ENCODE results near the gene FGD5.
A peak's percentile ranks its signal among the peaks of the same experiment; 100 is the strongest.

Gene FGD5

DNA sequence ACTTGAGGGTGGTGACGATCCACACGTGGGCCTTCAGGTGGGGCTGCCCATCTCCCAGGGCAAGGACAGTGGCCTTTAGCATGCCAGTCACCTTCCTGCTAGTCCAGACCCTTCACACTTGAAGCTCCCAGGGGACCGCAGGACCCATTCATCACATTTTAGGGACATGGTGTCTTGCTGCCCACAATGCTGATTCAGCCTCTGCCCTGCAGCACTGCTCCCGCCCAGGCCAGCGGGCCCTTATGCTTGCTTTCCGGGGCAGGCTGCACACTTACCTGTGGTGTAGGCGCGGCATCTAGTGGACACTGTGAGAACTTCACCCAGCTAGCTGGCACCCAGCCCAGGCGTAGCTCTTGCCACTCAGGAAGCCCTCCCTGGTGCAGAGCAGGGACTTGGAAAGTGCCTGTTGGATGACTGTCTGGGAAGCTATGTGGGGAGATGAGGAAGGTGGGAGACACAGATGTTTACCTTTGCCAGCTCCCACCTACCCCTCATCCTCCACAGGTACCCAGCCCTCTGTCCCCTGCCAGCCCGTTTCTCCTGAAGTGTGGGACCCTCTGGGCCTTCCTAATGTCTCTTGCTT, 102.4 kb downstream of the FGD5 start:
- Histone ChIP-seq H3K36me3 (ENCODE audit: insufficient read depth, low read length) (no peaks in the 10 kb centered on the region), H2AFZ (ENCODE audit: low read length) (no peak overlapping the region), H3K4me2 (ENCODE audit: low read length) (no peak overlapping the region), H3K79me2 (ENCODE audit: insufficient read depth, low read length) (no peaks in the 10 kb centered on the region), H3K9me3 (ENCODE audit: low read length) (no peaks in the 10 kb centered on the region), H3K4me1 (ENCODE audit: insufficient read depth, low read length, severe bottlenecking) (no peaks in the 10 kb centered on the region), H3K27ac (ENCODE audit: low read depth, low read length, poor library complexity, severe bottlenecking) (no peak overlapping the region), H3F3A (ENCODE audit: insufficient read depth, low read length) (no peaks in the 10 kb centered on the region), H3K9me2 (ENCODE audit: low read depth, low read length) (no peaks in the 10 kb centered on the region), H4K20me1 (ENCODE audit: insufficient read depth, low read length) (no peaks in the 10 kb centered on the region), H3K9ac (ENCODE audit: low read length) (no peak overlapping the region), H3K4me3 (ENCODE audit: low read depth, low read length, poor library complexity, severe bottlenecking) (no peak overlapping the region), H3K27me3 (ENCODE audit: insufficient read depth, low read length) (no peaks in the 10 kb centered on the region)
- TF ChIP-seq EZH2 (IDR thresholded peaks at IDR 0.05; ENCODE audit: borderline replicate concordance, low read length), result no peak
- TF ChIP-seq, protein P1, sequence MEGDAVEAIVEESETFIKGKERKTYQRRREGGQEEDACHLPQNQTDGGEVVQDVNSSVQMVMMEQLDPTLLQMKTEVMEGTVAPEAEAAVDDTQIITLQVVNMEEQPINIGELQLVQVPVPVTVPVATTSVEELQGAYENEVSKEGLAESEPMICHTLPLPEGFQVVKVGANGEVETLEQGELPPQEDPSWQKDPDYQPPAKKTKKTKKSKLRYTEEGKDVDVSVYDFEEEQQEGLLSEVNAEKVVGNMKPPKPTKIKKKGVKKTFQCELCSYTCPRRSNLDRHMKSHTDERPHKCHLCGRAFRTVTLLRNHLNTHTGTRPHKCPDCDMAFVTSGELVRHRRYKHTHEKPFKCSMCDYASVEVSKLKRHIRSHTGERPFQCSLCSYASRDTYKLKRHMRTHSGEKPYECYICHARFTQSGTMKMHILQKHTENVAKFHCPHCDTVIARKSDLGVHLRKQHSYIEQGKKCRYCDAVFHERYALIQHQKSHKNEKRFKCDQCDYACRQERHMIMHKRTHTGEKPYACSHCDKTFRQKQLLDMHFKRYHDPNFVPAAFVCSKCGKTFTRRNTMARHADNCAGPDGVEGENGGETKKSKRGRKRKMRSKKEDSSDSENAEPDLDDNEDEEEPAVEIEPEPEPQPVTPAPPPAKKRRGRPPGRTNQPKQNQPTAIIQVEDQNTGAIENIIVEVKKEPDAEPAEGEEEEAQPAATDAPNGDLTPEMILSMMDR (IDR thresholded peaks at IDR 0.05; ENCODE audit: low read length), result peak; percentile 94

DNA sequence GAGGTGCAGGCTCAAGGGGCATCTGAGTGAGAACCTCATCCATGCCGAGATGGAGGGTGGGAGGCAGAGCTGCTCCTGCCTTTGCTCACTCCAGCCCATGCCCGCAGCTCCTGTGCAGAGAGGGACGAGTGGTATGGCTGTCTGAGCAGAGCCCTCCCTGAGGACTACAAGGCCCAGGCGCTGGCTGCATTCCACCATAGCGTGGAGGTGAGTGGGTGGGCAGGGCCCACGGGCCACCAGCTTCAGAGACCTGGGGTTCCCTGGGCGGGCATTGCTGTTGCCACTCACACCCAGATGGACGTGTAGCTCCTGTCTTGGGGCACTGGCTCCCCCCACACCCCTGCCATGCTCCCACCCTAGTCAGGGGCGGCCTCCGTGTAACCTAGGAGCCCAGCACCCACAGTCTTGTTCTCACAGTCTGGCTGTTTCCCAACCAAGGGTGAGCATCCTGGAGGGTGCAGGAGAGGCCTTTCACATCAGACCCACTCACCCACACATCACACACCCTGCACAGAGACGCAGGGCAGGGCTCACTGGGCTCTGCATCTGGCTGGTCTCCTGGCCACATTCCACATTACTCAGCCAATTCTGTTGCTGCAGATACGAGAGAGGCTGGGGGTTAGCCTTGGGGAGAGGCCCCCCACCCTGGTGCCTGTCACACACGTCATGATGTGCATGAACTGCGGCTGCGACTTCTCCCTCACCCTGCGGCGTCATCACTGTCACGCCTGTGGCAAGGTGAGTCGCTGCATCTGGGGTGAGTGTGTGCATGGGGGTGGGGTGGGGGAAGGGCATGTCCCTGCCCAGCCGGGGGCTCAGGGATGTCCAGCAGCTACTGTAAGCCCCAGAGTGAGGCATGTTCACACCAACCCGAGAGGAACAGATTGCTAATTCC, 103.3 kb downstream of the FGD5 start:
- H3K4me3 ChIP-seq (ENCODE audit: low read depth, low read length, poor library complexity, severe bottlenecking), result no peak overlapping the region
- no peak overlapping the region for H3K4me2 ChIP-seq (ENCODE audit: low read length)
- H3K9me2 ChIP-seq (ENCODE audit: low read depth, low read length), result no peaks in the 10 kb centered on the region
- no peaks in the 10 kb centered on the region for H4K20me1 ChIP-seq (ENCODE audit: insufficient read depth, low read length)
- no peaks in the 10 kb centered on the region for H3K9me3 ChIP-seq (ENCODE audit: low read length)
- H2AFZ ChIP-seq (ENCODE audit: low read length), result no peak overlapping the region
- no peak for TF ChIP-seq EZH2 (IDR thresholded peaks at IDR 0.05; ENCODE audit: borderline replicate concordance, low read length)
- TF ChIP-seq, protein P1 (IDR thresholded peaks at IDR 0.05; ENCODE audit: low read length), result no peak
- no peaks in the 10 kb centered on the region for H3K79me2 ChIP-seq (ENCODE audit: insufficient read depth, low read length)
- no peak overlapping the region for H3K9ac ChIP-seq (ENCODE audit: low read length)
- H3K27ac ChIP-seq (ENCODE audit: low read depth, low read length, poor library complexity, severe bottlenecking), result no peak overlapping the region
- no peaks in the 10 kb centered on the region for H3K27me3 ChIP-seq (ENCODE audit: insufficient read depth, low read length)
- H3F3A ChIP-seq (ENCODE audit: insufficient read depth, low read length), result no peaks in the 10 kb centered on the region
- H3K36me3 ChIP-seq (ENCODE audit: insufficient read depth, low read length), result no peaks in the 10 kb centered on the region
- H3K4me1 ChIP-seq (ENCODE audit: insufficient read depth, low read length, severe bottlenecking), result no peaks in the 10 kb centered on the region

DNA sequence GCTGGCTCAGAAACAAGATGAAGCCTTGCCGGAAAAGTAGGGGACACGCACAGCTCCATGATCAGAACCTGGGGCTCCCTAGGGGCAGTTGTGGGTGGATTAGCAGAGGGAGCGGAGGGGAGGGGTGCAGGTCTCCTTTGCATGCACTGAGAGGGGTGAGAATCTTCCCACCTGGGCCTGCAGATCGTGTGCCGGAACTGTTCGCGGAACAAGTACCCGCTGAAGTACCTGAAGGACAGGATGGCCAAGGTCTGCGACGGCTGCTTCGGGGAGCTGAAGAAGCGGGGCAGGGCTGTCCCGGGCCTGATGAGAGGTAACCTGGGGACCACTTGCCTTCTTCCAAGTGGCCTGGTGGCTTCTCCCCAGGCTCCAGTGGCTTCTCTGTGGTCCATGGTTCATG, 104.1 kb downstream of the FGD5 start:
- Histone ChIP-seq H3K36me3 (ENCODE audit: insufficient read depth, low read length) (no peaks in the 10 kb centered on the region), H3K9me3 (ENCODE audit: low read length) (no peaks in the 10 kb centered on the region), H4K20me1 (ENCODE audit: insufficient read depth, low read length) (no peaks in the 10 kb centered on the region), H3K9me2 (ENCODE audit: low read depth, low read length) (no peaks in the 10 kb centered on the region), H3K79me2 (ENCODE audit: insufficient read depth, low read length) (no peaks in the 10 kb centered on the region), H3K27me3 (ENCODE audit: insufficient read depth, low read length) (no peaks in the 10 kb centered on the region), H2AFZ (ENCODE audit: low read length) (no peak overlapping the region), H3K27ac (ENCODE audit: low read depth, low read length, poor library complexity, severe bottlenecking) (no peak overlapping the region), H3K9ac (ENCODE audit: low read length) (no peak overlapping the region), H3F3A (ENCODE audit: insufficient read depth, low read length) (no peaks in the 10 kb centered on the region), H3K4me1 (ENCODE audit: insufficient read depth, low read length, severe bottlenecking) (no peaks in the 10 kb centered on the region), H3K4me2 (ENCODE audit: low read length) (no peak overlapping the region), H3K4me3 (ENCODE audit: low read depth, low read length, poor library complexity, severe bottlenecking) (no peak overlapping the region)
- no peak for TF ChIP-seq EZH2 (IDR thresholded peaks at IDR 0.05; ENCODE audit: borderline replicate concordance, low read length)
- TF ChIP-seq, protein P1 (IDR thresholded peaks at IDR 0.05; ENCODE audit: low read length), result no peak
